Kidney (tissue), 14 donors: Measurements from ENCODE around the gene RMI2. TPM values are rescaled to one million over a fixed set of nuclear protein-coding genes. Genes with fewer than 3 reads are reported as not detected.

Experiments
- DNase-seq, 5 donors: peaks; one replicate each; pipeline ENCODE4 v3.0.0-alpha.2; 2013 to 2020
- FAIRE-seq: peaks from 2 replicates; lab custom pipeline; 2012; peaks lifted over from hg19 to GRCh38; lab: Jason Lieb, UNC
- H3K27ac ChIP-seq, 2 donors: one replicate each; pipeline ENCODE4 v1.7.0; 2013; ENCODE audit warnings: low read depth in 2 of 2, low read length in 2 of 2, inconsistent platforms in 1 of 2
- H3K27me3 ChIP-seq: one replicate; pipeline ENCODE4 v1.7.1; 2013; ENCODE audit warnings: low read length, inconsistent platforms; ENCODE audit not compliant: control insufficient read depth, insufficient read depth
- H3K36me3 ChIP-seq, 3 donors: one replicate each; pipeline versions ENCODE4 v1.7.0 to v1.7.1; 2013; ENCODE audit warnings: low read length in 3 of 3, control low read depth in 1 of 3, inconsistent platforms in 1 of 3; ENCODE audit not compliant: insufficient read depth in 3 of 3, control insufficient read depth in 2 of 3
- H3K4me1 ChIP-seq, 3 donors: one replicate each; pipeline versions ENCODE4 v1.7.0 to v1.7.1; 2013; ENCODE audit warnings: low read length in 3 of 3, inconsistent platforms in 1 of 3, low read depth in 1 of 3; ENCODE audit not compliant: control insufficient read depth in 2 of 3, insufficient read depth in 2 of 3
- H3K4me3 ChIP-seq, 3 donors: one replicate each; pipeline versions ENCODE4 v1.7.0 to v1.8.1; 2013; ENCODE audit warnings: low read length in 3 of 3, control low read depth in 1 of 3, inconsistent platforms in 1 of 3
- H3K9ac ChIP-seq, 3 donors: one replicate each; pipeline versions ENCODE4 v1.7.0 to v1.7.1; 2013; ENCODE audit warnings: low read length in 3 of 3, control low read depth in 1 of 3, inconsistent platforms in 1 of 3
- H3K9me3 ChIP-seq, 3 donors: one replicate each; pipeline versions ENCODE4 v1.7.0 to v1.7.1; 2013; ENCODE audit warnings: low read length in 3 of 3, control low read depth in 1 of 3, inconsistent platforms in 1 of 3; ENCODE audit not compliant: control insufficient read depth in 2 of 3, insufficient read depth in 1 of 3
- intact Hi-C: fragments of 100-400 bp; cut with DNase I; formaldehyde crosslinking; loops from one replicate; pipeline ENCODE4 v1.11.1; 2022
- polyA plus RNA-seq: library from polyadenylated mRNA; stranded (reverse); fragments of 350-450 nt; fragmentation: Illumina TruSeq; extraction: RNeasy Lipid Tissue Mini Kit (QIAGEN cat#74804); gene quantifications from one replicate; pipeline ENCODE4 v1.2.3, GENCODE V29; 2014; ENCODE audit warnings: low read depth, low replicate concordance; ENCODE audit not compliant: insufficient read depth
- total RNA-seq: library from RNA; stranded (reverse); fragmentation: NEBNext Ultra II Directional; extraction: Animal tissue kit (Norgen Biotek cat#: 25700); gene quantifications from one replicate; pipeline ENCODE4 v1.2.1, GENCODE V29; 2021
- TF ChIP-seq, protein P1 (sequence below): IDR thresholded peaks from 3 replicates; pipeline ENCODE4 v1.5.1; 2012; ENCODE audit warnings: mild to moderate bottlenecking, moderate library complexity, borderline replicate concordance; ENCODE audit not compliant: insufficient read depth; ENCODE audit errors: extremely low read depth
- donor health status: control.
- donor health status: control.
- donor health status: control.
- donor health status: control.
- donor health status: control.
- donor health status: DM: yes; HTN: yes; CAD: no.
- donor health status: Normal renal cell carcinoma (clear cell type).

RMI2 gene
- total and polyA plus RNA-seq, 2 donors from 2014 or later, result 4.6 to 5.2 TPM

DNA sequence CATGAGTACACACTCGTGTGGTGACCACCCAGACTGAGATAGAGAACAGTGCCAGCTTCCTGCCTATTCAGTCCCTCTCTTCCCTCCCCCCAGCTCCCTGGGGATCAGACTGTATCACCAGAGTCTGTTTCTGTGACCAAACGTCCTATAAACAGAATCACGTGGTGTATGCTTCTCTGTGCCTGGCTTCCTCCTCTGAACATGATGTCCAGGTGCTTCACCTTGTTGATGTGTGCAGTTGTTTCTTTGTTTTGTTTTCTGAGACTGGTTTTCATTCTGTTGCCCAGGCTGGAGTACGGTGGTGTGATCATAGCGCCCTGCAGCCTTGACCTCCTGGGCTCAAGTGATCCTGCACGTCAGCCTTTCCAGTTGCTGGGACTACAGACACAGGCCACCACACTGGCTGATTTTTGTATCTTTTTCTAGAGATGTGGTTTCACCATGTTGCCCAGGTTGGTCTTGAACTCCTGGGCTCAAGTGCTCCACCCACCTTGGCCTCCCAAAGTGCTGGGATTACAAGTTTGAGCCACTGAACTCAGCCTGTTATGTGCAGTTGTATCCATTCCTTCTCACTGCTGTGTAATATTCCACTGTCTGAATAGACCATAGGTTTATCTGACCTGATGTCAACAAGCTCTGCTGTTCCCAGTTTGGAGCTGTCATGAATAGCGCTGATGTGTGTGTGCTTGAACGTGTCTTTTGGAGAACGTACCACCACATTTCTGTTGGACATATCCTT, 35.2 kb upstream of the RMI2 start:
- Histone ChIP-seq H3K4me1 (peaks cover 0 to 21% (median 6%) of the 10 kb centered on the region in 3 donors), H3K9me3 (no peaks in the 10 kb centered on the region), H3K27me3 (no peaks in the 10 kb centered on the region), H3K36me3 (no peaks in the 10 kb centered on the region), H3K4me3 (no peak overlapping the region), H3K27ac (peak overlapping the region in 1 of 2 donors; percentile 69), H3K9ac (no peak overlapping the region)
- DNase-seq, result no peak
- TF ChIP-seq, protein P1, sequence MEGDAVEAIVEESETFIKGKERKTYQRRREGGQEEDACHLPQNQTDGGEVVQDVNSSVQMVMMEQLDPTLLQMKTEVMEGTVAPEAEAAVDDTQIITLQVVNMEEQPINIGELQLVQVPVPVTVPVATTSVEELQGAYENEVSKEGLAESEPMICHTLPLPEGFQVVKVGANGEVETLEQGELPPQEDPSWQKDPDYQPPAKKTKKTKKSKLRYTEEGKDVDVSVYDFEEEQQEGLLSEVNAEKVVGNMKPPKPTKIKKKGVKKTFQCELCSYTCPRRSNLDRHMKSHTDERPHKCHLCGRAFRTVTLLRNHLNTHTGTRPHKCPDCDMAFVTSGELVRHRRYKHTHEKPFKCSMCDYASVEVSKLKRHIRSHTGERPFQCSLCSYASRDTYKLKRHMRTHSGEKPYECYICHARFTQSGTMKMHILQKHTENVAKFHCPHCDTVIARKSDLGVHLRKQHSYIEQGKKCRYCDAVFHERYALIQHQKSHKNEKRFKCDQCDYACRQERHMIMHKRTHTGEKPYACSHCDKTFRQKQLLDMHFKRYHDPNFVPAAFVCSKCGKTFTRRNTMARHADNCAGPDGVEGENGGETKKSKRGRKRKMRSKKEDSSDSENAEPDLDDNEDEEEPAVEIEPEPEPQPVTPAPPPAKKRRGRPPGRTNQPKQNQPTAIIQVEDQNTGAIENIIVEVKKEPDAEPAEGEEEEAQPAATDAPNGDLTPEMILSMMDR, result no peak
- intact Hi-C loops, result no loop called here
- FAIRE-seq, result no peak

DNA sequence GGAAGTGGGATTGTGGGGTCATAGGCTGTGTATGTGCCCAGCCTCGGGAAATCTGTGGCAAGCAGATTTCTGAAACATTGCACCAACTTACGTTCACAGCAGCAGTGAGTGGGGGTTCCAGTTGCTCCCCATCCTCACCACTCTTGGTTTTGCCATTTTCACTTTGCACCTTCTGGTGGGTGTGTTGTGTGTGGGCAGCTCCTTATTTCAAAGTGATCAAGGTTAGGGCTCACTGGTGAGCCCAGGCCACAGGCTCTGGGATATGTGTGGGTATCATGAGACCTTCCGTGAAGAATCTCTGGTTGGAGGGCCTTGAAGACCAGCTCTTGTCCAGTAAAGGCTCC, 34.7 kb upstream of the RMI2 start:
- Histone ChIP-seq H3K4me3 (no peak overlapping the region), H3K27me3 (no peaks in the 10 kb centered on the region), H3K36me3 (no peaks in the 10 kb centered on the region), H3K4me1 (peaks cover 0 to 21% (median 6%) of the 10 kb centered on the region in 3 donors), H3K9me3 (no peaks in the 10 kb centered on the region), H3K27ac (peak overlapping the region in 1 of 2 donors; percentile 69), H3K9ac (no peak overlapping the region)
- FAIRE-seq (no peak), DNase-seq (no peak)
- intact Hi-C loops, result no loop called here
- TF ChIP-seq, protein P1, result no peak

DNA sequence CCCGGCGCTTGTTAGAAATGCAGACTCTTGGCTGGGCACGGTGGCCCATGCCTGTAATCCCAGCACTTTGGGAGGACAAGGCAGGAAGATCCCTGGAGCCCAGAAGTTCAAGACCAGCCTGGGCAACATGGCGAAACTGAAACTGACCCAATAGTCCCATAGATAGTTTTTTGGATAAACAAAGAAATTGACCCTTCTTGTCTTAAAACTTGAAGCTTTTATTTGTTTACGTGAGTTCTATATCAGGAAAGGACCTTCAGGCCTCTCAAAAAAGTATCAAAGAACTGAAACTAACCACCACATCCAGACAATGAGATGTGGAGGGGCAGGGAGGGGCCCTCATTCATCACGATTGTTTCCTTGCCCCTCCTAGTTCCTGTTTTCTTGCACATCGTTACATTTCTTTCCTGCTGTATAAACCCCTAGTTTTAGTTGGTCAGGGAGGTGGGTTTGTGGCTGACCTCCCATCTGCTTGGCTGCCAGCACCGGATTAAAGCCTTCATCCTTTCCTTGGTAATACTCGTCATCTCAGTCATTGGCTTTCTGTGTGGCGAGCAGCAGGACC, 34.2 kb upstream of the RMI2 start:
- H3K36me3 ChIP-seq, result no peaks in the 10 kb centered on the region
- FAIRE-seq (no peak), DNase-seq (no peak)
- H3K27me3 ChIP-seq, result no peaks in the 10 kb centered on the region
- peaks cover 0 to 23% (median 6%) of the 10 kb centered on the region in 3 donors for H3K4me1 ChIP-seq
- no peak overlapping the region for H3K4me3 ChIP-seq
- H3K27ac ChIP-seq, result peak overlapping the region in 1 of 2 donors; percentile 69
- no peak overlapping the region for H3K9ac ChIP-seq
- intact Hi-C loops, result no loop called here
- H3K9me3 ChIP-seq, result no peaks in the 10 kb centered on the region
- TF ChIP-seq, protein P1, result no peak
